Thymus (tissue), 11 donors: ENCODE data around the gene LEO1. TPM values are rescaled to one million over a fixed set of nuclear protein-coding genes. Genes with fewer than 3 reads are reported as not detected.

Source experiments
- DNase-seq, 9 donors: peaks; one replicate each; pipeline ENCODE4 v3.0.0-alpha.2; 2013; ENCODE audit warnings: low spot score in 9 of 9, low read depth in 6 of 9, missing footprints in 1 of 9
- H3K27ac ChIP-seq, 2 donors: one replicate each; pipeline ENCODE4 v1.5.1; 2013; ENCODE audit warnings: control low read depth in 1 of 2, low read depth in 1 of 2, low read length in 1 of 2, mild to moderate bottlenecking in 1 of 2, moderate library complexity in 1 of 2
- H3K27me3 ChIP-seq, 2 donors: one replicate each; pipeline ENCODE4 v1.5.1; 2013; ENCODE audit warnings: low read length in 1 of 2; ENCODE audit not compliant: control insufficient read depth in 2 of 2, insufficient read depth in 1 of 2
- H3K36me3 ChIP-seq, 2 donors: one replicate each; pipeline ENCODE4 v1.5.1; 2013; ENCODE audit warnings: low read length in 1 of 2, mild to moderate bottlenecking in 1 of 2, moderate library complexity in 1 of 2; ENCODE audit not compliant: control insufficient read depth in 2 of 2, insufficient read depth in 2 of 2
- H3K4me1 ChIP-seq, 2 donors: one replicate each; pipeline ENCODE4 v1.5.1; 2013; ENCODE audit warnings: low read length in 2 of 2; ENCODE audit not compliant: control insufficient read depth in 2 of 2, insufficient read depth in 2 of 2
- H3K4me3 ChIP-seq, 2 donors: one replicate each; pipeline ENCODE4 v1.5.1; 2013; ENCODE audit warnings: low read length in 2 of 2, control low read depth in 1 of 2, mild to moderate bottlenecking in 1 of 2
- H3K9me3 ChIP-seq, 2 donors: one replicate each; pipeline ENCODE4 v1.5.1; 2013; ENCODE audit warnings: low read length in 1 of 2, mild to moderate bottlenecking in 1 of 2; ENCODE audit not compliant: control insufficient read depth in 2 of 2, insufficient read depth in 1 of 2
- WGBS: extraction: QIAGEN DNeasy Blood & Tissue Kit; methylation state at CpG from one replicate; pipeline ENCODE4 v1.1.7; 2013; 5-methylcytosine and 5-hydroxymethylcytosine counted together
- polyA plus RNA-seq: library from polyadenylated mRNA; stranded (reverse); fragments of 200-250 nt; gene quantifications from one replicate; pipeline ENCODE4 v1.2.3, GENCODE V29; 2013
- total RNA-seq: library from RNA; stranded (reverse); fragments of 120-200 nt; gene quantifications from one replicate; pipeline ENCODE4 v1.2.4, GENCODE V29; 2013
- donor health status: healthy.

Gene LEO1
- total and polyA plus RNA-seq, 2 donors, result 12.5 to 26.8 TPM

GRCh38 chr15:52014616-52015015 lies 43.0 kb upstream of the LEO1 start:
- Histone ChIP-seq H3K4me1 (peaks cover 5% of the 10 kb centered on the region in 2 donors), H3K27me3 (no peaks in the 10 kb centered on the region), H3K9me3 (no peaks in the 10 kb centered on the region), H3K4me3 (no peak overlapping the region), H3K27ac (no peak overlapping the region), H3K36me3 (no peaks in the 10 kb centered on the region)
- 96% methylated on average over 1 of the region's 1 CpG for WGBS
- no peak for DNase-seq

GRCh38 chr15:52013151-52013791 lies 41.7 kb upstream of the LEO1 start:
- H3K4me1 ChIP-seq, result peaks cover 0 to 5% of the 10 kb centered on the region in 2 donors
- 93% methylated on average over 3 of the region's 3 CpGs for WGBS
- H3K9me3 ChIP-seq, result no peaks in the 10 kb centered on the region
- H3K27me3 ChIP-seq, result no peaks in the 10 kb centered on the region
- no peak for DNase-seq
- no peak overlapping the region for H3K4me3 ChIP-seq
- H3K27ac ChIP-seq, result no peak overlapping the region
- no peaks in the 10 kb centered on the region for H3K36me3 ChIP-seq

GRCh38 chr15:52012210-52012609 lies 40.6 kb upstream of the LEO1 start:
- H3K27me3 ChIP-seq, result no peaks in the 10 kb centered on the region
- H3K36me3 ChIP-seq, result no peaks in the 10 kb centered on the region
- H3K9me3 ChIP-seq, result no peaks in the 10 kb centered on the region
- DNase-seq, result no peak
- peaks cover 0 to 5% of the 10 kb centered on the region in 2 donors for H3K4me1 ChIP-seq
- WGBS, result 96% methylated on average over 2 of the region's 2 CpGs
- H3K4me3 ChIP-seq, result no peak overlapping the region
- no peak overlapping the region for H3K27ac ChIP-seq

- 92% methylated on average over 3 of the region's 3 CpGs for WGBS
- Histone ChIP-seq H3K4me1 (peaks cover 0 to 5% of the 10 kb centered on the region in 2 donors), H3K36me3 (no peaks in the 10 kb centered on the region), H3K4me3 (no peak overlapping the region), H3K27me3 (no peaks in the 10 kb centered on the region), H3K27ac (no peak overlapping the region), H3K9me3 (no peaks in the 10 kb centered on the region)
- DNase-seq, result no peak
Measured at GRCh38 chr15:52011711-52012144, 40.1 kb upstream of the LEO1 start.

- Histone ChIP-seq H3K9me3 (no peaks in the 10 kb centered on the region), H3K36me3 (no peaks in the 10 kb centered on the region), H3K27ac (peak overlapping the region in 1 of 2 donors; percentile 25), H3K27me3 (no peaks in the 10 kb centered on the region), H3K4me3 (no peak overlapping the region), H3K4me1 (peaks cover 0 to 5% of the 10 kb centered on the region in 2 donors)
- DNase-seq, result no peak
- 95% methylated on average over 14 of the region's 14 CpGs for WGBS
Measured at GRCh38 chr15:52010633-52011595, 39.3 kb upstream of the LEO1 start.

- WGBS, result 87% methylated on average over 2 of the region's 2 CpGs
- peaks cover 0 to 8% of the 10 kb centered on the region in 2 donors for H3K4me1 ChIP-seq
- no peaks in the 10 kb centered on the region for H3K27me3 ChIP-seq
- H3K4me3 ChIP-seq, result no peak overlapping the region
- peak overlapping the region; percentile 25 to 46 for H3K27ac ChIP-seq
- DNase-seq, result no peak
- no peaks in the 10 kb centered on the region for H3K36me3 ChIP-seq
- H3K9me3 ChIP-seq, result no peaks in the 10 kb centered on the region
Measured at GRCh38 chr15:52008698-52009434, 37.3 kb upstream of the LEO1 start.

- H3K4me1 ChIP-seq, result peaks cover 0 to 8% of the 10 kb centered on the region in 2 donors
- H3K4me3 ChIP-seq, result no peak overlapping the region
- WGBS, result 96% methylated on average over 5 of the region's 5 CpGs
- no peaks in the 10 kb centered on the region for H3K27me3 ChIP-seq
- DNase-seq, result no peak
- H3K27ac ChIP-seq, result peak overlapping the region in 1 of 2 donors; percentile 46
- no peaks in the 10 kb centered on the region for H3K9me3 ChIP-seq
- H3K36me3 ChIP-seq, result no peaks in the 10 kb centered on the region
Measured at GRCh38 chr15:52008359-52008697, 36.8 kb upstream of the LEO1 start.

- 96% methylated on average over 3 of the region's 3 CpGs for WGBS
- no peak for DNase-seq
- Histone ChIP-seq H3K36me3 (no peaks in the 10 kb centered on the region), H3K9me3 (no peaks in the 10 kb centered on the region), H3K27ac (no peak overlapping the region), H3K4me3 (no peak overlapping the region), H3K27me3 (no peaks in the 10 kb centered on the region), H3K4me1 (peaks cover 0 to 8% of the 10 kb centered on the region in 2 donors)
Measured at GRCh38 chr15:52006702-52007340, 35.2 kb upstream of the LEO1 start.
